WI38 (cell line): Measurements from ENCODE around the gene PLCG2.
"Not testable (repeated sequence)": the region's sequence is repeated elsewhere in the genome, so short reads cannot be mapped to it uniquely, and the experiment has no call there.

Experiments used
- H3K4me3 ChIP-seq: 2 replicates; pipeline ENCODE4 v1.5.1; 2011; ENCODE audit warnings: low read depth, mild to moderate bottlenecking, control low read depth, low read length
- TF ChIP-seq, protein P1 (sequence below): IDR thresholded peaks from 2 replicates; pipeline ENCODE4 v1.5.1; 2012; ENCODE audit warnings: low read depth, mild to moderate bottlenecking, control low read depth, low read length

PLCG2 gene

DNA sequence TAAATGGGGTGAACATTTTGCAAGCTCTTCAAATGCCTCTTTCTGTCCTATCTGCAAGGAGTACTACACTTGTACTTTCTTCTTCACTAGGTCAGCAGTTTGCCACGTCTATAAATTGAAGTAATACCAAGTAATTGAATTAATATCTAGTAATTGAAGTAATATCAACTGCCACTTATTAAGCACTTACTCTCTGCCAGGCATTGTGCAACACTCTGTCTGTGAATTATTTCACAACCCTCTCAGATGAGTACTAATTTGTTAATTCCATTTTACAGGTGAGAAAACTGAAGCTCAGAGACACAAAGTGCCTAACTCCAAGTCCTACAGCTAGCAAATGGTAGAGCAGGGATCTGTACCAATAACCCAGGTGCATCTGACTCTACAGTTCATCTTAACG lies 228.1 kb downstream of the PLCG2 start:
- TF ChIP-seq, protein P1, sequence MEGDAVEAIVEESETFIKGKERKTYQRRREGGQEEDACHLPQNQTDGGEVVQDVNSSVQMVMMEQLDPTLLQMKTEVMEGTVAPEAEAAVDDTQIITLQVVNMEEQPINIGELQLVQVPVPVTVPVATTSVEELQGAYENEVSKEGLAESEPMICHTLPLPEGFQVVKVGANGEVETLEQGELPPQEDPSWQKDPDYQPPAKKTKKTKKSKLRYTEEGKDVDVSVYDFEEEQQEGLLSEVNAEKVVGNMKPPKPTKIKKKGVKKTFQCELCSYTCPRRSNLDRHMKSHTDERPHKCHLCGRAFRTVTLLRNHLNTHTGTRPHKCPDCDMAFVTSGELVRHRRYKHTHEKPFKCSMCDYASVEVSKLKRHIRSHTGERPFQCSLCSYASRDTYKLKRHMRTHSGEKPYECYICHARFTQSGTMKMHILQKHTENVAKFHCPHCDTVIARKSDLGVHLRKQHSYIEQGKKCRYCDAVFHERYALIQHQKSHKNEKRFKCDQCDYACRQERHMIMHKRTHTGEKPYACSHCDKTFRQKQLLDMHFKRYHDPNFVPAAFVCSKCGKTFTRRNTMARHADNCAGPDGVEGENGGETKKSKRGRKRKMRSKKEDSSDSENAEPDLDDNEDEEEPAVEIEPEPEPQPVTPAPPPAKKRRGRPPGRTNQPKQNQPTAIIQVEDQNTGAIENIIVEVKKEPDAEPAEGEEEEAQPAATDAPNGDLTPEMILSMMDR = no peak

DNA sequence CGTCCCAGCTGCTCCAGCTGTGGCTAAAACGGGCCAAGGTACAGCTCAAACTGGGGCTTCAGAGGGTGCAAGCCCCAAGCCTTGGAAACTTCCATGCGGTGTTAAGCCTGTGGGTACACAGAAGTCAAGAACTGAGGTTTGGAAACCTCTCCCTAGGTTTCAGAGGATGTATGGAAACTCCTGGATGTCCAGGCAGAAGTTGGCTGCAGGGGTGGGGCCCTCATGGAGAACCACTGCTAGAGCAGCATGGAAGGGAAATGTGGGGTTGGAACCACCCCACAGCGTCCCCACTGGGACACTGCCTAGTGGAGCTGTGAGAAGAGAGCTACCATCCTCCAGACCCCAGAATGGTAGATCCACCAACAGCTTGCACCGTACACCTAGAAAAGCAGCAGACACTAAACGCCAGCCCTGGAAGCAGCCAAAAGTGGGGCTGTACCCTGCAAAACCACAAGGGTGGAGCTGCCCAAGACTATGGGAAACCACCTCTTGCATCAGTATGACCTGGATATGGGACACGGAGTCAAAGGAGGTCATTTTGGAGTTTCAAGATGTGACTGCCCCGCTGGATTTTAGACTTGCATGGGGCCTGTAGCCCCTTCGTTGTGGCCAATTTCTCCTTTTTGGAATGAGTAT lies 230.0 kb downstream of the PLCG2 start:
- H3K4me3 ChIP-seq = no peak overlapping the region
- TF ChIP-seq, protein P1 = no peak

More for the DNA sequence above, 228.1 kb downstream of the PLCG2 start:
- H3K4me3 ChIP-seq = no peak overlapping the region

GRCh38 chr16:82009789-82010188 lies 230.7 kb downstream of the PLCG2 start:
- not testable (repeated sequence) for H3K4me3 ChIP-seq

DNA sequence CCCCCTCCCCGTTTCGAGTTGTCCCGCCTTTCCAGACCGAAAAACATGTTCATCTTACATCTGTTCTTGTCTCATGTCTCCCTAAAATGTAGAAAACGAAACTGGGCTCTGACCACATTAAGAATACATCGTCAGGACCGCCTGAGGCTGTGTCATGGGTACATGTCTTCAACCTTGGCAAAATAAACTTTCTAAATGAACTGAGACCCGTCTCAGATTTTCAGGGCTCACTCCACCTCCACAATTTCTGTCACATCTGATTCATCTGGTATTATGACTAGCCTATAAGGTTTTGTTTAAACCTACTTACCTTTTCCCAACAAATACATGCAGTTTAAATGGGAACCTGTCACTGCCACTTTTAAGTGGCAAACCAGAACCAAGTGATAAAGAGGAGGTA lies 231.6 kb downstream of the PLCG2 start:
- no peak overlapping the region for H3K4me3 ChIP-seq
- TF ChIP-seq, protein P1 = no peak

GRCh38 chr16:82011199-82011641 lies 232.1 kb downstream of the PLCG2 start, which contains the start of gene SDR42E1:
TSS of gene SDR42E1 (minus strand) at chr16:82011470. CDS start at chr16:82000858, 10,612 bp downstream.
- TF ChIP-seq, protein P1 = no peak
- H3K4me3 ChIP-seq = peak within 1 kb of the TSS; percentile 27; the same call in 1 of the 2 replicates
